Mesothelial cell of epicardium (in vitro differentiated cells): ENCODE data around the gene CCT5. TPM values are rescaled to one million over a fixed set of nuclear protein-coding genes. Genes with fewer than 3 reads are reported as not detected.

Experiments
- DNase-seq, 2 experiments: peaks; one replicate each; pipeline ENCODE4 v3.0.0; 2021; ENCODE audit warnings: low spot score in 2 of 2; ENCODE audit not compliant: unreplicated experiment in 2 of 2
- H3K27ac Mint-ChIP-seq: 2 replicates; pipeline ENCODE4 v1.8.0; 2021; ENCODE audit warnings: mixed read lengths
- H3K27me3 Mint-ChIP-seq: 2 replicates; pipeline ENCODE4 v1.8.0; 2021; ENCODE audit warnings: low read depth, mixed read lengths
- H3K36me3 Mint-ChIP-seq: 2 replicates; pipeline ENCODE4 v1.8.0; 2021; ENCODE audit warnings: mixed read lengths
- H3K4me1 Mint-ChIP-seq: 2 replicates; pipeline ENCODE4 v1.8.0; 2021; ENCODE audit warnings: mixed read lengths
- H3K4me3 Mint-ChIP-seq: 2 replicates; pipeline ENCODE4 v1.8.0; 2021; ENCODE audit warnings: mild to moderate bottlenecking, moderate library complexity, mixed read lengths
- H3K9me3 Mint-ChIP-seq: 2 replicates; pipeline ENCODE4 v1.8.0; 2021; ENCODE audit warnings: mixed read lengths
- total RNA-seq: library from RNA; stranded (reverse); gene quantifications from 3 replicates; pipeline ENCODE4 v1.2.1, GENCODE V29; 2021
- TF ChIP-seq, protein P1 (sequence below): fragments of 200-600 bp; sonication (generic); IDR thresholded peaks from one replicate; pipeline ENCODE4 v1.5.0; 2021; ENCODE audit warnings: antibody characterized with exemption; ENCODE audit not compliant: unreplicated experiment

Gene CCT5
- total RNA-seq, 1 donor from 2014 or later = 141 TPM

- no peaks in the 10 kb centered on the region for H3K36me3 Mint-ChIP-seq
- H3K27me3 Mint-ChIP-seq = no peaks in the 10 kb centered on the region
- H3K27ac Mint-ChIP-seq = no peak overlapping the region
- DNase-seq = no peak
- H3K4me3 Mint-ChIP-seq = no peak overlapping the region
- H3K4me1 Mint-ChIP-seq = peaks cover 2% of the 10 kb centered on the region
- TF ChIP-seq, protein P1, sequence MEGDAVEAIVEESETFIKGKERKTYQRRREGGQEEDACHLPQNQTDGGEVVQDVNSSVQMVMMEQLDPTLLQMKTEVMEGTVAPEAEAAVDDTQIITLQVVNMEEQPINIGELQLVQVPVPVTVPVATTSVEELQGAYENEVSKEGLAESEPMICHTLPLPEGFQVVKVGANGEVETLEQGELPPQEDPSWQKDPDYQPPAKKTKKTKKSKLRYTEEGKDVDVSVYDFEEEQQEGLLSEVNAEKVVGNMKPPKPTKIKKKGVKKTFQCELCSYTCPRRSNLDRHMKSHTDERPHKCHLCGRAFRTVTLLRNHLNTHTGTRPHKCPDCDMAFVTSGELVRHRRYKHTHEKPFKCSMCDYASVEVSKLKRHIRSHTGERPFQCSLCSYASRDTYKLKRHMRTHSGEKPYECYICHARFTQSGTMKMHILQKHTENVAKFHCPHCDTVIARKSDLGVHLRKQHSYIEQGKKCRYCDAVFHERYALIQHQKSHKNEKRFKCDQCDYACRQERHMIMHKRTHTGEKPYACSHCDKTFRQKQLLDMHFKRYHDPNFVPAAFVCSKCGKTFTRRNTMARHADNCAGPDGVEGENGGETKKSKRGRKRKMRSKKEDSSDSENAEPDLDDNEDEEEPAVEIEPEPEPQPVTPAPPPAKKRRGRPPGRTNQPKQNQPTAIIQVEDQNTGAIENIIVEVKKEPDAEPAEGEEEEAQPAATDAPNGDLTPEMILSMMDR = no peak
- peaks cover 7% of the 10 kb centered on the region for H3K9me3 Mint-ChIP-seq
Measured at GRCh38 chr5:10214041-10214440, 36.0 kb upstream of the CCT5 start.

GRCh38 chr5:10215366-10215765, 34.7 kb upstream of the CCT5 start:
- H3K4me1 Mint-ChIP-seq = peaks cover 2% of the 10 kb centered on the region
- H3K36me3 Mint-ChIP-seq = no peaks in the 10 kb centered on the region
- no peak overlapping the region for H3K27ac Mint-ChIP-seq
- peaks cover 3% of the 10 kb centered on the region for H3K9me3 Mint-ChIP-seq
- TF ChIP-seq, protein P1 = no peak
- no peak for DNase-seq
- no peak overlapping the region for H3K4me3 Mint-ChIP-seq
- H3K27me3 Mint-ChIP-seq = no peaks in the 10 kb centered on the region

GRCh38 chr5:10216107-10216506, 34.0 kb upstream of the CCT5 start:
- Mint-ChIP-seq H3K27me3 (no peaks in the 10 kb centered on the region), H3K27ac (no peak overlapping the region), H3K36me3 (no peaks in the 10 kb centered on the region), H3K9me3 (no peaks in the 10 kb centered on the region), H3K4me3 (no peak overlapping the region), H3K4me1 (peaks cover 2% of the 10 kb centered on the region)
- TF ChIP-seq, protein P1 = no peak
- DNase-seq = no peak

GRCh38 chr5:10218658-10219057, 31.4 kb upstream of the CCT5 start:
- TF ChIP-seq, protein P1 = no peak
- peaks cover 3% of the 10 kb centered on the region for H3K36me3 Mint-ChIP-seq
- H3K4me3 Mint-ChIP-seq = no peak overlapping the region
- no peak overlapping the region for H3K27ac Mint-ChIP-seq
- DNase-seq = no peak
- H3K27me3 Mint-ChIP-seq = no peaks in the 10 kb centered on the region
- H3K9me3 Mint-ChIP-seq = peaks cover 3% of the 10 kb centered on the region
- H3K4me1 Mint-ChIP-seq = peaks cover 2% of the 10 kb centered on the region

- Mint-ChIP-seq H3K4me3 (no peak overlapping the region), H3K36me3 (peaks cover 7% of the 10 kb centered on the region), H3K9me3 (peaks cover 7% of the 10 kb centered on the region), H3K27ac (no peak overlapping the region), H3K4me1 (peaks cover 2% of the 10 kb centered on the region), H3K27me3 (no peaks in the 10 kb centered on the region)
- TF ChIP-seq, protein P1 = no peak
- no peak for DNase-seq
Measured at GRCh38 chr5:10219068-10219467, 31.0 kb upstream of the CCT5 start.

GRCh38 chr5:10220248-10220647, 29.8 kb upstream of the CCT5 start:
- no peaks in the 10 kb centered on the region for H3K27me3 Mint-ChIP-seq
- H3K36me3 Mint-ChIP-seq = peaks cover 18% of the 10 kb centered on the region
- no peak for DNase-seq
- H3K4me3 Mint-ChIP-seq = no peak overlapping the region
- no peaks in the 10 kb centered on the region for H3K4me1 Mint-ChIP-seq
- peaks cover 12% of the 10 kb centered on the region for H3K9me3 Mint-ChIP-seq
- H3K27ac Mint-ChIP-seq = no peak overlapping the region
- TF ChIP-seq, protein P1 = no peak
